Fibroblast of skin of abdomen (primary cell): ENCODE measurements around the gene GNB1L. TPM values are rescaled to one million over a fixed set of nuclear protein-coding genes. Genes with fewer than 3 reads are reported as not detected.

Source experiments
- DNase-seq: peaks from one replicate; pipeline ENCODE4 v3.0.0-alpha.2; 2013
- polyA plus RNA-seq, 2 experiments: library from polyadenylated mRNA; unstranded; fragments of 120-200 nt; gene quantifications; one replicate each; pipeline ENCODE4 v1.2.1, GENCODE V29; 2013; ENCODE audit not compliant: insufficient read length in 2 of 2

The GNB1L gene, protein sequence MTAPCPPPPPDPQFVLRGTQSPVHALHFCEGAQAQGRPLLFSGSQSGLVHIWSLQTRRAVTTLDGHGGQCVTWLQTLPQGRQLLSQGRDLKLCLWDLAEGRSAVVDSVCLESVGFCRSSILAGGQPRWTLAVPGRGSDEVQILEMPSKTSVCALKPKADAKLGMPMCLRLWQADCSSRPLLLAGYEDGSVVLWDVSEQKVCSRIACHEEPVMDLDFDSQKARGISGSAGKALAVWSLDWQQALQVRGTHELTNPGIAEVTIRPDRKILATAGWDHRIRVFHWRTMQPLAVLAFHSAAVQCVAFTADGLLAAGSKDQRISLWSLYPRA
- 7.6 TPM for polyA plus RNA-seq (2013, experiment 1 of 2; ENCODE audit: insufficient read length)
- polyA plus RNA-seq (2013, experiment 2 of 2; ENCODE audit: insufficient read length), result 6.9 TPM

DNA sequence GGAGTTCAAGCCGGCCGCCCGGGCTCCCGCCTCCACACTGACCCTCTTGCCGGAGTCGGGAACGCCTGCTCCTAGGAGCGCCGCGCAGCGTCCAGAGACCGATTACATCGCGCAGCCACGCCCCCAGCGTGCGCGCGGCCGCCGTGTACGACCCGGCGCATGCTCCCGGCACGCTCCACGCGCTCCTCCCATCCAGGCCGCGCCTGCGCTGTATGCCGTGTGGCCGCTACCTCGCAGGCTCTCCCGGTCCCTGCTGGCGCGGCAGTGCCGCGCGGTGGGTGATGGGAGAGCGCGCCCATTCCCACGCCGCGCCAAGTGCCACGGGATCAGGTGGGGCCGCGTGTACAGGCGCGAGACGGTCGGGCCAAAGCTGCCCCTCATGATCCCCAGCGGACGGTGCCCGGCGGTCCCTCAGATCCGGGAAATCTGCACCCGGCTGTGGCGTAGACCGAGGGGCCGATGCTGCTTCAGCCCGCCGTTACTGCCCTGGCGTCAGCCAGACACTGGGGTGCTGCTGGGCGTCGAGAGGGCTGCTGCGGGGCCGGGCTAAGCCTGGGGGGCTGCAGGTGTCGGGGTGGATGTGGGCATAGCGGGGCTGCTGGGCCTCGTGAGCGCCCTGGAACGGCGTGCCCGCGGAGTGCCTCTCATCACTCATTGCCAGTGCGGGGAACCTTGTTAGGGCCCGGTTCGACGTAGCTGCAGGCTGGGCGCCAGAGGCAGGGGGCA, at the start of gene GNB1L, which contains the start of gene RTL10:
TSS of gene GNB1L (minus strand) at position 97 of the 726 bp plus-strand sequence. CDS start 33,519 bp downstream, outside the sequence.
TSS of gene RTL10 (minus strand) at position 97 of the 726 bp plus-strand sequence. CDS start 2,613 bp downstream, outside the sequence.
- DNase-seq, result peak; percentile 95

DNA sequence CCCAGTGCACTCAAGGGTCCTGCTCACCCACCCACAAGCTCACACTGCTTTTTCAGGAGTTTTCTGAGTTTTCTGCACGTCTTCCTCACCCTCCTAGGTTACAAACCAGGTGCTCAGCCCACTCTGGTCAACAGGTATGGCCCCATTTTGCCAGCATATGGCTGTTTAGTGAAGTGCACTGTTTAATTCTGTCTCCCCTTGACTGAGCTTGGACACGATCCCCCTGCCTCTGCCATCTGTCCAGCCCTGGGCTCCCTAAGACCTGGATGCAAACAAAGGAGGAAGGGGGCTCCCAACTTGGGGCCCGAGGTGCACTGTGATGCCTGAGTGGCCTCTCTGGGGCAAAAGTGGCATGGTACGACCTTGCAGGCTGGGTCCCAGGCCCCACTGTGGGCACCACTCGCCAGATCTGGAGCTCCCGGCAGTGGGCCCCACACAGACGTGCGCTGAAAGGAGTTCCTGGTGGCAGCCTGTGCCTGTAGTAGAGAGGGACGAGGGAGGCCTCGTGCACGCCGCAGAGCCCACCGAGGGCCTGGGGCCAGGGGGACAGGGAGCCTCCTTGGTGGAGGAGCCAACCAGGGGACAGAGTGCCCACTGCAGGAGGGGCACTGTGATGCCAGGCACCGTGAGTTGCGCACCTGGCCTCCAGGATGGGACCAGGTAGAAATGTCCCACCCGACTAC, 49.6 kb upstream of the GNB1L start:
- no peak for DNase-seq

DNA sequence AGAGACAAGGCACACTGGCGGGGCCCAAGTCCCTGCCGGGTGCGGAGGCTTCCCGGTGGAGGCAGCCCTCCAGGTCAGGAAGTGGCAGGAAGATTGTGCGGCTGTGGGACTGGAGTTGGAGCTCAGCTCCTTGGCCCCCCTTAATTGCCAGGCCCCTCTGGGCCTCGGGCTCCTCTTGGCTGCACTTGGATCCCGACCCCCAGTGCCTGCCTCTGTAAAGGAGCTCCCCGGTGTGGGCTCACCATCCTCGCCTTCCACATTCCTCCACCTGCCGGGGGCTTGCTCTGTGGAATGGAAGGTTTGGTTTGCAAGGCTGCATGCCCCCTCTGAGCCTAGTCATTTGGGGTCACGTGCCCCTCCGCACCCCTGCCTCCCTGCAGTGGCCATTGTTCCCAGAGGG, 48.8 kb upstream of the GNB1L start:
- no peak for DNase-seq

DNA sequence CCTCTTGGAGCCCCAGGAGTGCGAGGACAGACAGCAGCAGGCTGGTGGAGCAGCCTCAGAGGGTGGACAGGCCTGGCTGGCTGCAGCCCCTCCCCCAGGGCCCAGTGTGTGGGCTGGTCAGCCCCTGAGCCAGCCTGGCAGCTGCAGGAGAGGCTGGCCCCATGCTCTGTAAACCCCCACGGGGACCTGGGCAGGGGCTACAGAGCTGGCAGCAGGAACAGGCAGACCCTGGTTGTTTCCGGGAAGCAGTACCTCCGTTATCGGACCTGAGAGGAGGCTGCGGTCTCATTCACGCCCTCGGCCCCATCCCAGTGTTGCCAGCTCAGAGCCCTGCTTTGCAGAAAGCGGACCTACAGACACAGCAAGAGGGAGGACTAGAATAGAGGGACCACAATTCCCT, 48.4 kb upstream of the GNB1L start:
- no peak for DNase-seq

DNA sequence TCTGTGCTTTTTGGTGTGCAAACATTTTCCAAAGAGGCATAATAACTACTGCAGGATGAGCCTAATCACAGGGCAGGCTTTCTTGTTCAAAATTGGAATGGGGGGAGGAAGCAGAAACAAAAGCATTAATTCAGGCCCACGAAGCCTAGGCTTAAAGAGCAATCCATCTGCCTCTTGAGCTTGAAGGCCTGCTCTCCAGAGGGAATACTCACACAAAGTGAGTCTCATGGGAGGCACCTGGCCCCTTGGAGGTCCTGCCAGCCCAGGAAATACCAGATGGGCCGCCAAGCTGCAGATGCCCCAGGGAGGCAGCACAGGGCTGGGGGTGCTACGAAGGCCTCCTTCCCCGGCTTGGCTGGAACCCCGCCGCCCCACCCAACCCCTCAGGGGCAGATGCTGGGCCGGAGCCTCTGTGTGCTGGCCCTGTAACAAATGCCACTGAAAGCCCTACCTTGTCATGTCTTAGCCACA, 47.6 kb upstream of the GNB1L start:
- DNase-seq, result no peak

DNA sequence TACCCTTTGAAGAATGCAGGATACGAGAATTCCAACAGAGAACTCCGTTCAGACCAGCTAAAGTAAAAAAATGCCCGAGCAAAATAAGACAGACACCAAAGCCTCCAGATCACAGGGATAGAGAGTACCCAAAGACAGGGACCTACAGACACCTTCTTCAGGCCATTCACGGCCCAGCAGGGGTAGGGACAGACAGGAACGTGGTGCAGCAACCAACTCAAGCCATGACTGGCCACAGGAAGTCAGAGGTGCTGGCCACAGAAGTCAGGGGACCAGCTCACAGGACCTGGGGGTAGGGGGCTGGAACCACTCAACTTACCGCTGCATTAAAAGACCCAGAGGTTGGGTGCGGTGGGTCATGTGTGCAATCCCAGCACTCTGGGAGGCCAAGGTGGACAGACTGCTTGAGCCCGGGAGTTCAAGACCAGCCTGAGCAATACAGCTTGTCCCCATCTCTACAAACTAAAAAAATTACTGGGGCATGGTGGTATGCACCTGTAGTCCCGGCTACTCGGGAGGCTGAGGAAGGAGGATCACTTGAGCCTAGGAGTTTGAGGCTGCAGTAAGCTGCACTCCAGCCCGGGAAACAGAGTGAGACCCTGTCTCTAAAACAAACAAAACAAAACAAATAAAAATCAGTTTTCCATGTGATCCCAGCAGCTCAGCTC, 47.0 kb upstream of the GNB1L start:
- no peak for DNase-seq

DNA sequence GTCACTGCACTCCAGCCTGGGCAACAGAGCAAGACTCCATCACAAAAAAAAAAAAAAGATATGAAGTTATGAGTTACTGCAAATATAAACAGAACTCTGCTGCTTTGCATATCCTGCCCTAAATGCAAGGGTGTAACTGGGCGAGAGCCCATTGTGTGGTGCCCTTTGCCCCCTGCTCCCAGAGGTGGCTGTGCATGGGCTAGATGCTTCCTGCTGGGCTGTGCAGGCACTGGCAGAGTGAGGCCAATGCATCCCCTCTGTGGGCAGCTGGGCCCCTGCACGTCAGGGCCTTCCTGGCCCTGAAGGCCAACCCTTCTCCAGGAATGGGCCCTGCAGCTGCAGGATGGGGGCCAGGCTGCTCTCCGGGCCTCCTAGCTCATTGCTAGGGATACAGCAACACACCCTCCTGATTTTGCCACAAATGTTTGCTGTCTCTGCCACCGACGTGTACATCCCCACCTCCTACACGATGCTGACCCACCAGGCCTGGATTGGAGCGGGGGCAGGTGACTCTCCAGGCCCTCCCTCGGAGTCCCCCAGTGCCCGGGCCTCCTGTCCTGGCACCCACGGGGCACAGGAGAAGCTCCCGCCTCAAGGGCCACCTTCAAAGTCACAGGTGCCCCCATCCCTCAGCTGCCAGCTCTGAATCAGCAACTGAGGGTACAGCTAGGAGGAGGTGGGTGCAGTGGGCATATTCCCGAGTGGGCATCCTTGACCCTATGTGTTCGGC, 46.2 kb upstream of the GNB1L start:
- DNase-seq, result no peak

DNA sequence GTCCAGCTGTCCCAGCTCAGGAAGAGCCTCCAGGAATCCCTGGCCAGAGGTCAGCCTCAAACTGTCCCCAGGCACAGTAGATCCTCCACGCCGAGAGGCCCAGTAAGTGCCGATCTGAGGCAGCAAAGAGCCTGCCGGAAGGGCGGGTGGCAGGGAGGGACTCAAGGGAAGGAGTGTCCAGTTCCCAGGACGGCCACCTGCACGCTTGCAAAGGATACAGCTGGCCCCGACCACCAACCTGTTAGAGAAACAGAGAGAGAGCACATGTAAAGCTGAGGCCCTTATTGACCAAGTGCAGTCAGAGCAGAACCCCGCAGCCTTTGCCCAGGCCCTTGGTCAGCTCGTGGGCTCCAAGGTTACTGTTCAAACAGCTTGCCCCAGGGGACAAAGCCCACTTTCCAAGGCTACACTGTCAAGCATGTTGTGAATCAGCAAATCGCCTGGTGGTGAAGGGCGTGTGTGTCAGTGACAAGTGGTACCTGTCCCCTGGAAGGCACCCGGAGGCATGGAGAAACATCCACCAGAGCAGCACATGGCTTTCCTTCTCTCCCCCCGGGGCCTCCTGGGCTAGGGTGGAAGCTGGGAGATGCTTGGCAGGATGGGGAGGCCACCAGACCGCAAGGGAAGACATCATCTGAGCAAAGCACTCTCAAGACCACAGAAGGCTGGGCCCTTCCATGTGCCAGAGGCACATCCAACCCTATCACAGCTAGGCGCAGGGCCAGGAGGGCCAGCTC, 44.3 kb upstream of the GNB1L start:
- DNase-seq, result no peak

DNA sequence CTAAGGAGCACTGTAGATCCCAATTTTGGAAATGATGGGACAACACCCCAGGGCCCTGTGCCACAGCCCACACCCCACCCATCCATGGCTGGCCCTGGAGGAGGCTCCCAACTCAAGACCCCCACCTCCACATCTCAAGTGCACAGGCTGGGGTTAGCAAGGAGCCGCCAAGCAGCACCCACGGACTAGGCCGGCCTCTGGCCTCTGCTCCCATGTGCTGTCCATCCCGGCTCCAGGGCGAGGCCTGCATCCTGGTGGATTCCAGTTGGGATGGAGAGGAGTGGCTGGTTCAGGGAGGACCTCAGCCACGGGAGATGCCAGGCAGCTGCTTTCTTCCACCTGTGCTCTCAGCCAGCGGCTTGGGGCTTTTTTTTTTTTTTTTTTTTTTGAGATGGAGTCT, 43.5 kb upstream of the GNB1L start:
- no peak for DNase-seq

DNA sequence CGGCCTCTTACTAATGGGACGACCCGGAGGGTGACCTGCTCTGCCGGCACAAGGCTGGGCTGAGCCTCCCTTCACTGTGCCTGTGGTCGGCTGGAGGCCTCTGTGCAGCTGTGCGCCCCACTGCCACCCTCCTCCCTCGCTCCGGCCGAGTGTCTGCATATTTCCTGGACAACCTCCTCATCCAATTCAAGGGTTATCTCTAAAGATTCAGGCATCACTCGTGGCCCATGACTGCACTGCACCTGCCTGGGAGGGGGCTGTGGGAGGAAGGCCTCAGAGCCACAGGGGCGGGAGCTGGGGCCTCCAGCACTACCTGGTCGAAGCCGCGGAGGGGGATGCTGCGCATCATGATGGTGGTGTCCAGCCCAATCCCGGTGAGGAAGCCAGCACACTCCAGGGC, 43.1 kb upstream of the GNB1L start:
- DNase-seq, result no peak

DNA sequence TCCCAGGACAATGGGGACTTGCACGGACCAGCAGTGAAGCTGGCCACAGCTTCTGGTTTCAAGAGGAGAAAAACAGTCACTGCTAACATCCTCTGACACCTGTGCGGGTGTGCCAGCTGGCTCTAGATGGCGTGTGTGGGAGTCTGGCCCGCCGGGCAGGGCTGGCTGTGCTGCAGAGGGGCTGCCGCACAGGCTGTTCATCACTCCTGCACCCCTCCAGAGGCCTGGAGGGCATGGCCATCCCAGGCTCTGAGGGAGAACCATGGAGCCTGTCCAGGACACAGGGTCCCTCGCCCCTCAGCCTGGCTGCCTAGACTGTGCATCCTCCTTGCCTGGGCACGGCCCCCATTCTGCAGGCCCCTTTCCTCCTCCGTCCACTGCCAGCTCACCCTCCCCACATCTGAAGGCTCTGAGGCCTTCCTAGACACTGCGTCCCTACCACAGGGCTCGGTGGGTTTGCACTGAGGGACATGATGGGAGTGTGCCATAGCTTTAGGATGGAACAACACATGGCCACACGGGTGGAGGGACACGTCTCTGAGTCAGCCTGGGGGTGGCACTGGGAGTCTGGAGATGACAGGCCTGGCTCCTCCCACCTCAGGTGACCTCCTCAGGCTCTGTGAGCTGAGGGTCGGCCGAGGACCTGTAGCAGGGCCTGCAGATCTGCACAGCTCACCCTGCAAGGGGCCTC, 42.1 kb upstream of the GNB1L start:
- DNase-seq, result no peak

DNA sequence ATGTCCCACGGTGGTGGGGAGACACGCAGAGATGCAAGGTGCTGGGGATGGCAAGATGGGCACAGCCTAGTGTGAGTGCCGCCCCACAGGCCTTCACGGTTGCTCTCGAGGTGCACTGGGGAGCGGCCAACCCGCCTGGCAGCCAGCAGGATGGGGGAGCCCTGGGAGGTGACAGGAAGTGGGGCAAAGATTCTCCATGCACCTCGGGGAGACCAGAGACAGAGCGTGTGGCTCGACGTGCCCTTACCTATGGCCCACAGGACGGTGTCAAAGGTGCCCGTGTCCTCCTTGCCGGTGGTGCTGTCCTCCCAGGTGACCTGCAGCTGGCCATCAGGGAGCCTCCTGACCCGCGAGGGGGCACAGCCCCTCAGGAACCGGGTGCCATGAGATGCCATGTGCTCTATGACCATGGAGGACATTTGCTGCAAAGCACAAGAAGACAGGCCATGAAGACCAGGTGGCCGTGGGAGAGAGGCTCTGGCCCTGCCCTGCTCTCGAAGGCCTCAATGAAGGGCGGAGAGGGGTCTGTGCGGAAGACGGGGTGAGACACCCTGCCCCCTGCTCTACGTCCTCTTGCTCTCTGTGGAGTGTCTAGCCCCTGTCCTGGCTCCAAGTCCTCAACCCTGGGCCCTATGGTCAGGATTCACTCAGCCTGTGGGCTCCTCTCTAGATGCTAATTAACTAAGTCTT, 40.6 kb upstream of the GNB1L start:
- DNase-seq, result no peak

DNA sequence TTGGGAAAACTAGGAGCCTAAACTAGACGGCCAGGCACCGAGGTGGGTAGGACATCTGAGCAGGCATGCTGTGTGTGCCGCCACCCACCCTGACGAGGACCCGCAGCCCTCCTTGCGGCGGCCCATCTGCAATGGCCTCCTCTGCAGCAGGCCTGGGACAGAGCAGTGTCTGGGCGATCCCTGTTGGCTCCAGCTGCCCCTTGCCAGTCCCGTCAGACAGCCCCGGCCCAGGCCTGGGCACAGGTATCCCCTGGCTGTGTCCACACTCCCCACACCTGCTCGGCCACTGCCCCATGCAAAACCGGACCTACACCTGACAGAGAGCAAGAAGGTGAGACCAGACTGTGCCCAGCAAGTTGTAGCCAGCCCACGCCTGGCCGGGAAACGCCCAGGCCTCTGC, 38.7 kb upstream of the GNB1L start:
- DNase-seq, result no peak

DNA sequence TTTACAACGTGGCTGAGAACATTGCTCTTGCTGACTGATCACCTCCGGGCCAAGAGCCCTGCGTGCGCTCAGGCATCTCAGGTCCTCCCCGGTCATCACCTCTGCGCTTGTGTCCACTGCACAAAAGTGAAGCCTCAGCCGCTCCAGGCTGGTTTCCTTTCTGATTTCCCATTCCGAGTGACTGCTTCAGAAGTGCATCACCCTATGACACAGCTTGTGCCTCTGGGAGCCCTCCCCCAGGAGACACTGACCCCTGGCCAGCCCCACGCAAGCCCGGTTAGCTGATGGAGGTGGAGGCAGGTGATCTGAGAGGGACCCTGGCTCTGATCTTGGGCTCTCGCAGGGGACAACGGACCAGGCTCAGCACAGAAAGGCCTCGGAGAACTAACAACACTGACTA, 38.3 kb upstream of the GNB1L start:
- no peak for DNase-seq

DNA sequence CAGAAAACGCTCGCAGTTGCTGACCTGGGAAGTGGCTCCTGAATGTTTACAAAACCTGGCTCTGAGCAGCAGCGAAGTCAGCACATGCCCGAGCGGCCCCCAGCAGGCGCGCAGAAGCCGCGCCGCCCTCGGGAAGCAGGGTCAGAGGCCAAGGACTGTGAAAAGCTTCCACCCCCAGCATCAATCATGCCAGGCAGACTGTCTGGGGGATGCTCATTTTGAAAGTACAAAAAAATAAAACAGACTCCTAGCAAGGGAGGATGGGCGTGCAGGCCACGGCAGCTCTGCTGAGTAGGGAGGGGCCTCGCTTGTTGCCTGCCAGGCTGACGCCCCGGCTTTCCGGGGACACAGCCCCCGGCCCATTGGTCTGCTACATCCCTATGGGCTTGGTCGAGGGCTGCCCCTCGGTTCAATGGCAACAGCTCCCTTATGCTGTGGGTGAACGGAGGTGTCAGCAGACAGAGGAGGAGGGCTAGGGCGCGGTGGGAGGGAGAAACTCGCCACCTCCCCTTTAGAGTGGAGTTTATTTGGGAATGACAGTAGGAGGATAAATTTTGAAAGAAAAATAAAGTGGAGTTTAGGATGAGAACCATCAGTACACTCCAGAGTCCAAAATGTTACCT, 37.7 kb upstream of the GNB1L start:
- DNase-seq, result peak; percentile 49

DNA sequence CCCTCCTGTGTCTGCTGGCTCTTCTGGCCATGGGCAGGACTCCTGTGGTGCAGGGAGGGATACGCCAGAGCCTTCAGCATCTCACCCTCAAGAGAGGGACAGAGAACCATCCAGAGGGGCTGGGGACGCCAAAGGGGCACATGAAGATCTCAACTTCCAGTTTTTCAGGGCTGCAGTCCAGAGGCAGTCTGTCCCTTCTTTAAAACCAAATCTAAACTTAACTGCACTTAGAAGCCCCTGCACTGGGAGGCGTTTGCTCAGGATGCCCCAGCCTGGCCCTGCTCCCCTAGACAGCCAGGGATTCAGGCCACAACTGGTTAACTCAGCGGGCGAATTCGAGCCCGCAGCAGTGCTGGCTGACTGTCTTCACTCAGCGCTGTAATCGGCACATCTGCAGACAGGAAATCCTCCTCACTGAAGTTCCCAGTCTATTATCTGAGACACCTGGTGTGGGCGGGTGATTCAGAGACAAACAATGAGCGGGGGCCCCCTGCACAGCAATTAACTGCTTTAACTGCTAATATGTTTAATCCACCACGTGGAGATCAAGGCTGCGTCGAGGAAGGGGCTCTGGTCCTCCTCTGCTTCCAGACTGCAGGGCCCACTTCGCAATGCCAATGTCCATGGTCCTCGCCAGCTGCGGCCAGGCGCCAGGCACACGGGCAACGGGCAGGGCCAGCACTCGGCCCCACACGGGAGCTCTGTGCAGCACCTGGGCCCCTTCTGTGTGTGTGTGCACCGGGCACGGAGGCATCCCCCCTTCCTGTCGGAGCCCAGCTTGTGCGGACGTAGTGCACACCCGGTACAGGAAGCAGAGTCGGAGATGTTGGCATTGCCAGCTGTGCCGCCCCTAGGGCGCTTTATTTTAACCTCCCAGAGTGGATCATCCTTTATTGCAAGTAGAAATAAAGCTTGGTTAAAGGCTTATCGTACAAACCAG, 36.9 kb upstream of the GNB1L start:
- peak; percentile 95 for DNase-seq

DNA sequence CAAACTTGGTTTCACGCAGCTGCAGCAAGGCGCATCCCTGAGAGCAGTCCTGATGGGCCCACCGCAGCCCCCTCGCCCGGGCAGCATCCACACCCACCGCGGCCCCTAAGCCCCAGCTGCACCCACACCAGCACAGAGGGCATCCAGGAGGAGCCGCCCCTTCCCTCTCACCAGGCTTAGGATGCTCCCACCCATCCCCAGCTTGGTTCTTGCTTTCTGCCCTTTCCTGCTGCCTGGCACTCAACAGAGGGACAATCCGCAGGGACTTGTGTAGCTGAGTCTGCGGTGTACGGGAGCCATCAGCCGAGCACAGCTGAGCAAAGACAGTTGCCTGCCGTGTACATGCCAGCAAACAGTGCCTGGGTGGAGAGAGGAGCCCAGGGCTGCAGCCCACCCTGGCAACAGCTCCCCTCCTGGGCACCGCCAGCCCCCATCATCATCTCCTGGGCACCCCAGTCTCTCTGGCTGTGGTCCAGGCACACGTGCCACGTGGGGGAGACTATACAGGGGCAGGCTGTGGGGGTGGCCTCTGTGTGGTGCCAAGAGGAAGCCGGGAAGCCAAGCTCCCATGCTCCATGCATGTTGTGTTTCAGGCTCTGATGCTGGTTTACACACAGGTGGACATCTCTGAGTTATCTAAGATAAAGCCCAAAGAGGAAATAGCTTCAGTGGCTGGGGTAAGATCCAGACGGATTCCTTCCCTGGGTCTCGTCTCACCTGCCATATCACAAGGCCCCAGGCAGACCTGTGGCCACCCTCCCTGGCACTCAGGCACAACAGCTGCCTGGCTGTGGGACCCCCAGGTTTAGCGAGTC, 36.0 kb upstream of the GNB1L start:
- no peak for DNase-seq
